Parathyroid adenoma (tissue), 2 donors: ENCODE data around the gene ANOS1.

Source experiments
- H2AFZ ChIP-seq: fragments of 300-600 bp; sonication (generic); one replicate; pipeline ENCODE4 v1.7.0; 2017; ENCODE audit warnings: antibody characterized with exemption, mild to moderate bottlenecking
- H3K27ac ChIP-seq: fragments of 300-600 bp; sonication (generic); one replicate; pipeline ENCODE4 v1.7.0; 2017
- H3K27me3 ChIP-seq: fragments of 300-600 bp; sonication (generic); one replicate; pipeline ENCODE4 v1.7.0; 2017; ENCODE audit warnings: low read length; ENCODE audit not compliant: control insufficient read depth, insufficient read depth
- H3K36me3 ChIP-seq: fragments of 300-600 bp; sonication (generic); one replicate; pipeline ENCODE4 v1.7.0; 2017; ENCODE audit warnings: low read length; ENCODE audit not compliant: control insufficient read depth, insufficient read depth
- H3K4me1 ChIP-seq: fragments of 300-600 bp; sonication (generic); one replicate; pipeline ENCODE4 v1.7.0; 2017; ENCODE audit warnings: control low read depth
- H3K4me2 ChIP-seq: fragments of 300-600 bp; sonication (generic); one replicate; pipeline ENCODE4 v1.7.0; 2017; ENCODE audit warnings: low read length
- H3K4me3 ChIP-seq: fragments of 300-600 bp; sonication (generic); one replicate; pipeline ENCODE4 v1.7.0; 2017; ENCODE audit warnings: low read depth, low read length
- H3K79me2 ChIP-seq: fragments of 300-600 bp; sonication (generic); one replicate; pipeline ENCODE4 v1.7.0; 2017; ENCODE audit warnings: control low read depth
- H3K9ac ChIP-seq: fragments of 300-600 bp; sonication (generic); one replicate; pipeline ENCODE4 v1.7.0; 2017; ENCODE audit warnings: mild to moderate bottlenecking
- H3K9me3 ChIP-seq: fragments of 300-600 bp; sonication (generic); one replicate; pipeline ENCODE4 v1.7.0; 2017; ENCODE audit warnings: low read length; ENCODE audit not compliant: control insufficient read depth
- CTCF ChIP-seq: fragments of 300-600 bp; sonication (generic); IDR thresholded peaks from one replicate; pipeline ENCODE4 v1.7.0; 2017; ENCODE audit warnings: antibody characterized with exemption, mild to moderate bottlenecking
- donor health status: primary hyperparathyroidism.

Gene ANOS1

GRCh38 chrX:8717354-8717753 lies 14.6 kb downstream of the ANOS1 start:
- Histone ChIP-seq H3K4me2 (no peak overlapping the region), H3K9ac (no peak overlapping the region), H3K79me2 (no peaks in the 10 kb centered on the region), H3K36me3 (no peaks in the 10 kb centered on the region), H3K4me1 (no peaks in the 10 kb centered on the region), H3K4me3 (no peak overlapping the region), H2AFZ (no peak overlapping the region), H3K9me3 (no peaks in the 10 kb centered on the region), H3K27ac (no peak overlapping the region), H3K27me3 (no peaks in the 10 kb centered on the region)
- no peak for TF ChIP-seq CTCF

- Histone ChIP-seq H3K9ac (no peak overlapping the region), H3K36me3 (no peaks in the 10 kb centered on the region), H3K79me2 (no peaks in the 10 kb centered on the region), H3K4me3 (no peak overlapping the region), H3K9me3 (no peaks in the 10 kb centered on the region), H3K27ac (no peak overlapping the region), H3K27me3 (no peaks in the 10 kb centered on the region), H3K4me1 (no peaks in the 10 kb centered on the region), H2AFZ (no peak overlapping the region), H3K4me2 (no peak overlapping the region)
- no peak for TF ChIP-seq CTCF
Observed at GRCh38 chrX:8714164-8714563, 17.8 kb downstream of the ANOS1 start.

- H3K9ac ChIP-seq: no peak overlapping the region
- no peaks in the 10 kb centered on the region for H3K4me1 ChIP-seq
- H2AFZ ChIP-seq: no peak overlapping the region
- H3K4me3 ChIP-seq: no peak overlapping the region
- H3K9me3 ChIP-seq: no peaks in the 10 kb centered on the region
- H3K27ac ChIP-seq: no peak overlapping the region
- no peaks in the 10 kb centered on the region for H3K27me3 ChIP-seq
- H3K79me2 ChIP-seq: no peaks in the 10 kb centered on the region
- H3K36me3 ChIP-seq: no peaks in the 10 kb centered on the region
- no peak for TF ChIP-seq CTCF
- no peak overlapping the region for H3K4me2 ChIP-seq
Observed at GRCh38 chrX:8711401-8711800, 20.5 kb downstream of the ANOS1 start.

- no peak overlapping the region for H2AFZ ChIP-seq
- H3K4me3 ChIP-seq: no peak overlapping the region
- no peak overlapping the region for H3K9ac ChIP-seq
- no peaks in the 10 kb centered on the region for H3K27me3 ChIP-seq
- H3K79me2 ChIP-seq: no peaks in the 10 kb centered on the region
- H3K4me2 ChIP-seq: no peak overlapping the region
- H3K9me3 ChIP-seq: no peaks in the 10 kb centered on the region
- no peak overlapping the region for H3K27ac ChIP-seq
- TF ChIP-seq CTCF: no peak
- no peaks in the 10 kb centered on the region for H3K36me3 ChIP-seq
- no peaks in the 10 kb centered on the region for H3K4me1 ChIP-seq
Observed at GRCh38 chrX:8704184-8704583, 27.8 kb downstream of the ANOS1 start.

GRCh38 chrX:8692871-8693270 lies 39.1 kb downstream of the ANOS1 start:
- H3K9ac ChIP-seq: no peak overlapping the region

More at GRCh38 chrX:8692871-8693270, 39.1 kb downstream of the ANOS1 start:
- no peaks in the 10 kb centered on the region for H3K79me2 ChIP-seq
- H3K9me3 ChIP-seq: no peaks in the 10 kb centered on the region
- H3K27ac ChIP-seq: no peak overlapping the region
- H3K27me3 ChIP-seq: no peaks in the 10 kb centered on the region
- H2AFZ ChIP-seq: no peak overlapping the region
- H3K4me3 ChIP-seq: no peak overlapping the region
- H3K4me2 ChIP-seq: no peak overlapping the region
- no peaks in the 10 kb centered on the region for H3K36me3 ChIP-seq
- no peaks in the 10 kb centered on the region for H3K4me1 ChIP-seq
- no peak for TF ChIP-seq CTCF
